ENCODE measurements around the gene HPCA. TPM values are rescaled to one million over a fixed set of nuclear protein-coding genes. Genes with fewer than 3 reads are reported as not detected.

HPCA gene
- total RNA-seq, 1 experiment from 2014 or later = not detected

GRCh38 chr1:32863218-32863880 lies 22.9 kb upstream of the HPCA start:
- TF ChIP-seq CTCF (IDR thresholded peaks at IDR 0.05; ENCODE audit: unreplicated experiment) = no peak
- no peak overlapping the region for H3K4me3 Mint-ChIP-seq (ENCODE audit: low read depth, unreplicated experiment)
- H3K9me3 Mint-ChIP-seq (ENCODE audit: low read depth, unreplicated experiment) = no peaks in the 10 kb centered on the region
- CTCF ChIA-PET = no interaction called here
- DNase-seq = no peak
- BruUV-seq (replicated peaks) = no TSS peak
- H3K4me1 Mint-ChIP-seq (ENCODE audit: low read depth, unreplicated experiment) = no peaks in the 10 kb centered on the region
- no peaks in the 10 kb centered on the region for H3K36me3 Mint-ChIP-seq (ENCODE audit: insufficient read depth, unreplicated experiment)
- H3K27ac Mint-ChIP-seq (ENCODE audit: unreplicated experiment) = no peak overlapping the region
- peaks cover 2% of the 10 kb centered on the region for H3K27me3 Mint-ChIP-seq (ENCODE audit: unreplicated experiment)
- intact Hi-C loops (cut with micrococcal nuclease; ENCODE audit: unreplicated experiment) = no loop called here

GRCh38 chr1:32863881-32864245 lies 22.4 kb upstream of the HPCA start:
- Mint-ChIP-seq H3K27me3 (ENCODE audit: unreplicated experiment) (peaks cover 7% of the 10 kb centered on the region), H3K9me3 (ENCODE audit: low read depth, unreplicated experiment) (no peaks in the 10 kb centered on the region), H3K36me3 (ENCODE audit: insufficient read depth, unreplicated experiment) (no peaks in the 10 kb centered on the region), H3K27ac (ENCODE audit: unreplicated experiment) (no peak overlapping the region), H3K4me1 (ENCODE audit: low read depth, unreplicated experiment) (no peaks in the 10 kb centered on the region), H3K4me3 (ENCODE audit: low read depth, unreplicated experiment) (no peak overlapping the region)
- TF ChIP-seq CTCF (IDR thresholded peaks at IDR 0.05; ENCODE audit: unreplicated experiment) = no peak
- CTCF ChIA-PET = no interaction called here
- no TSS peak for BruUV-seq (replicated peaks)
- no peak for DNase-seq
- intact Hi-C loops (cut with micrococcal nuclease; ENCODE audit: unreplicated experiment) = no loop called here

DNA sequence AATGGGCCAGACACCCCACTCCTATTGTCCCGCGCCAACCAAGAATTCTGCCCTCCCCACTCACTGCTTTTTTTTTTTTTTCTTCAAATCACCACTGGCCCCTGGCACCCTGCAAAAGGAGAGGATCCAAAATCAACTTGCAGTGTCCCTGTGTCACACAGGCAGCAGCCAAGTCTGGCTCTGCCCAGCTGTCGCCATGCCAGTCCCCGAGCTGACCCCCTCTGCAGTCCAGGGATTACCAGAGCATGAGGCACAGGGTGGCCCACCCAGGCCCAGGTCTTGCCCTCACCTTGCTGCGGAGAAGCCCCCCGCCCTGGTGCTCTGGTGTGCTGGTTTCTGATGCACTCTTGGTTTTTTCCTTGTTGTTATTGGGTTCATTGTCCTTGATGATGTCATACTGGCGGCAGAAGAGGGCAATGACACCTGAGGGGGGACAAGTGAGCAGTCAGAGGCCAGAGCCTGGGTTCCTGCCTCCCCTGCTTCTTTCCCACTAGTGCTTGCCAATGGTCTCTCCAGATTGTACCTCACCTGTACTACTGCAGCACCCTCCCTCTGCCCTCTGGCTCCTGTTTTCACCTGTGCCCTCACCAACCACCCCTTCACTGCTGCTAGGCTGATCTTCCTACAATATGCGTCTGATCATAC lies 21.8 kb upstream of the HPCA start:
- H3K27ac Mint-ChIP-seq (ENCODE audit: unreplicated experiment) = no peak overlapping the region
- CTCF ChIA-PET = no interaction called here
- no TSS peak for BruUV-seq (replicated peaks)

DNA sequence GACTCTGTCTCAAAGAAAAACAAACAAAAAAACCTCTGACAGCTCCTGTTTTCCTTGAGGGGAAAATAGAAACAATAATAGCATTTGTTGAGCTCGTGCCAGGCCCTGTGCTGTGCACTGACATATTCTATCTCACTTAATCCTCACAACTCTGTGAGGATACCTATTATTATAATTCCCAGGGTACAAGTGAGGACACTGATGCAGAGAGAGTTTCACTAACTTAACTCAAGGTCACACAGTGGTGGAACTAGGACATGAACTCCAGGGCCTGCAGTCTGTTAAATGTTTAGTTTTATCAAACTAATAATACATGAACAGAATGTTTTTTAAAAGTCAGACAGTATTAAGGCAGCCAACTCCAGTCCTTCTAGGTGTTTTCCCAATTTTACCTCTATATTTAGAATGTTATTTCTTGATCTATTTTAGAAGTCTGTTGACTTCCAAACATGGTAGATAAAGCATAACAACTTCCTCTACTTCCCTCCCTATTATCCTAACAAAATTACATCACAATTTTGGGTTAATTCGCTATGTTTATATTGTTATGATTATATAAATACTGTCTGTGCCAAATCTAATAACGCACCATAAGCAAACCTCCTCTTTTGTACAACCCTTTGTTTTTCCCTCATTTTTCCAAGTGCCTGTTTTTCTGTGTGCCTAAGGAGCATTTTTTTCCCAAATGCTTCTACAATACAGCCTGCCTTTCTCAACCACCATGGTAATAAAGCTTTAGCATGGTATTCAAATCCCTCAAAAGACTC lies 20.5 kb upstream of the HPCA start:
- BruUV-seq (replicated peaks) = no TSS peak
- H3K4me1 Mint-ChIP-seq (ENCODE audit: low read depth, unreplicated experiment) = no peaks in the 10 kb centered on the region
- peaks cover 23% of the 10 kb centered on the region for H3K27me3 Mint-ChIP-seq (ENCODE audit: unreplicated experiment)
- no peak overlapping the region for H3K4me3 Mint-ChIP-seq (ENCODE audit: low read depth, unreplicated experiment)
- CTCF ChIA-PET = no interaction called here
- no peak for DNase-seq
- TF ChIP-seq CTCF (IDR thresholded peaks at IDR 0.05; ENCODE audit: unreplicated experiment) = no peak
- no peaks in the 10 kb centered on the region for H3K9me3 Mint-ChIP-seq (ENCODE audit: low read depth, unreplicated experiment)
- peaks cover 15% of the 10 kb centered on the region for H3K36me3 Mint-ChIP-seq (ENCODE audit: insufficient read depth, unreplicated experiment)
- no peak overlapping the region for H3K27ac Mint-ChIP-seq (ENCODE audit: unreplicated experiment)
- intact Hi-C loops (cut with micrococcal nuclease; ENCODE audit: unreplicated experiment) = no loop called here

More for the DNA sequence above, 21.8 kb upstream of the HPCA start:
- no peaks in the 10 kb centered on the region for H3K4me1 Mint-ChIP-seq (ENCODE audit: low read depth, unreplicated experiment)
- DNase-seq = no peak
- no peaks in the 10 kb centered on the region for H3K9me3 Mint-ChIP-seq (ENCODE audit: low read depth, unreplicated experiment)
- peaks cover 5% of the 10 kb centered on the region for H3K36me3 Mint-ChIP-seq (ENCODE audit: insufficient read depth, unreplicated experiment)
- peaks cover 14% of the 10 kb centered on the region for H3K27me3 Mint-ChIP-seq (ENCODE audit: unreplicated experiment)
- intact Hi-C loops (cut with micrococcal nuclease; ENCODE audit: unreplicated experiment) = no loop called here
- H3K4me3 Mint-ChIP-seq (ENCODE audit: low read depth, unreplicated experiment) = no peak overlapping the region
- no peak for TF ChIP-seq CTCF (IDR thresholded peaks at IDR 0.05; ENCODE audit: unreplicated experiment)
